ENCODE measurements around the gene FGD6. TPM values are rescaled to one million over a fixed set of nuclear protein-coding genes. Genes with fewer than 3 reads are reported as not detected.

FGD6 gene
- total and polyA plus RNA-seq, 8 donors, result 13.8 to 36.0 (median 16.0) TPM

DNA sequence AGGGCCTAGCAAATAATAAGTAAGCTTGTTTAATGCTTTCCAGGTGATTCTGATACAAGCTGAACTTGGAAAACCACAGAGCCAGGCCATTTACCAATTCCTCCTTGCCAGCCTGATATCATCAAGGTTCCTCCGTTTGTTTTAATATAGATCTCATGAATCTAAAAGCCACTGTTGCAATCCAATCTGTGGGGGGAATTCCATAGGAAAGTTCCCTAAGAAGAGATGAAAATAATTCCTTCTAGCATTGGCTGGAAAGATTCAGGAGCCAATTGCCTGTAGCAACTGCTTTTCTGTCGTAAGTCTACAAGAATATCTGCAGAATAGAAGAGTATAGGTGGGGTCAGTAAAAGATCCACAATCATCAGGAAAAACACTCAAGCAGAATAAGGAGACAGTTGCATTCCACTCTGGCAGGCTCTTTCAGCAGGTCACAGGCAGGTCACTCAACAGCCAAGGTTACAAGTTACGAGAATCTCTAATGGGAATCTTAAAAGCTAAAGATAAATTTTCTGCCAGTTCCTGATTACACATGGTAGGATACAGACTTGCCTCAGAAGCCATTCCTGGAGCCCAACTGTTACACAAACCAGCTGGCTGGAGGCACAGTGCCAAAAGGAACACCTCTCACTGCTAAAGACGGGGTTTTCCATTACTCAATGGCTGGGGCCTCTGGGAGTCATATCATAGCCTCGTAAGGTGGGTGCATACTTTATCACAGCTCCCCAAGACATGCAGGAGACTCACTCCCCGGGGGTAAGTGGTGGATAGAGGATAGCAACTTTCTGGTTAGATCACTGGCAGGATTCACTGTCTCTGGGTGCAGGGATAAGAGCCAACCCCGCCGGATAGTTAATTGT, 43.6 kb downstream of the FGD6 start:
- DNase-seq (peak in 3 of 4 donors; percentile 47 to 67 (median 61)), ATAC-seq (peak; percentile 86)
- no peak overlapping the region for H3K4me3 ChIP-seq
- H3K36me3 ChIP-seq, result peaks cover 0 to 5% of the 10 kb centered on the region in 2 donors
- H3K9me3 ChIP-seq, result no peaks in the 10 kb centered on the region
- TF ChIP-seq, protein P1, sequence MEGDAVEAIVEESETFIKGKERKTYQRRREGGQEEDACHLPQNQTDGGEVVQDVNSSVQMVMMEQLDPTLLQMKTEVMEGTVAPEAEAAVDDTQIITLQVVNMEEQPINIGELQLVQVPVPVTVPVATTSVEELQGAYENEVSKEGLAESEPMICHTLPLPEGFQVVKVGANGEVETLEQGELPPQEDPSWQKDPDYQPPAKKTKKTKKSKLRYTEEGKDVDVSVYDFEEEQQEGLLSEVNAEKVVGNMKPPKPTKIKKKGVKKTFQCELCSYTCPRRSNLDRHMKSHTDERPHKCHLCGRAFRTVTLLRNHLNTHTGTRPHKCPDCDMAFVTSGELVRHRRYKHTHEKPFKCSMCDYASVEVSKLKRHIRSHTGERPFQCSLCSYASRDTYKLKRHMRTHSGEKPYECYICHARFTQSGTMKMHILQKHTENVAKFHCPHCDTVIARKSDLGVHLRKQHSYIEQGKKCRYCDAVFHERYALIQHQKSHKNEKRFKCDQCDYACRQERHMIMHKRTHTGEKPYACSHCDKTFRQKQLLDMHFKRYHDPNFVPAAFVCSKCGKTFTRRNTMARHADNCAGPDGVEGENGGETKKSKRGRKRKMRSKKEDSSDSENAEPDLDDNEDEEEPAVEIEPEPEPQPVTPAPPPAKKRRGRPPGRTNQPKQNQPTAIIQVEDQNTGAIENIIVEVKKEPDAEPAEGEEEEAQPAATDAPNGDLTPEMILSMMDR (IDR thresholded peaks at IDR 0.05), result no peak
- intact Hi-C loops (cut with DNase I), result no loop called here
- H3K27me3 ChIP-seq, result no peaks in the 10 kb centered on the region
- peaks cover 0 to 7% of the 10 kb centered on the region in 2 donors for H3K4me1 ChIP-seq
- H3K27ac ChIP-seq, result peak overlapping the region; percentile 10 to 45

DNA sequence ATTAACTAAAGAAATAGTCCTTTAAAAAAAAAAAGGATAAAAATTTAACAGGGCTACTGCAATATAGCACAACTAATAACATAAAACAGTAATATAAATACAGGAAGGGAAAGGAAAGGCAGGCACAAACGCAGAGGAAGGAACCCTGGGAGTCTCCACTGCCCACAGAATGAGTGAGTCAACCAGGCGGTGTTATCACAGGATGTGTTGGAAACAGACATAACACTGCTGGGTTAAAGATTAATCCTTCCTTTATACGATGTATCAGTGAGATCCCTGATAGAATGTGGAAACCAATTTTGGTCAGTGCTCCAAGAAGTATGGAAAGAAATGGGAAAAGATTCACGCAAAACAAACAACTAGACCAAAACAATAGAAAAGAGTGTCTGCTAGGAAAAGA, 47.9 kb downstream of the FGD6 start:
- H3K27ac ChIP-seq, result peak overlapping the region; percentile 27 to 36
- intact Hi-C loops (cut with DNase I), result no loop called here
- no peaks in the 10 kb centered on the region for H3K9me3 ChIP-seq
- DNase-seq, result no peak
- H3K4me3 ChIP-seq, result no peak overlapping the region
- peak; percentile 58 for ATAC-seq
- no peaks in the 10 kb centered on the region for H3K27me3 ChIP-seq
- H3K36me3 ChIP-seq, result peaks cover 0 to 5% of the 10 kb centered on the region in 2 donors
- TF ChIP-seq, protein P1 (IDR thresholded peaks at IDR 0.05), result no peak
- H3K4me1 ChIP-seq, result peaks cover 0 to 7% of the 10 kb centered on the region in 2 donors

GRCh38 chr12:95168746-95169145, 48.5 kb downstream of the FGD6 start:
- intact Hi-C loops (cut with DNase I), result no loop called here
- ATAC-seq (no peak), DNase-seq (no peak)
- Histone ChIP-seq H3K27me3 (no peaks in the 10 kb centered on the region), H3K4me1 (peaks cover 0 to 7% of the 10 kb centered on the region in 2 donors), H3K4me3 (no peak overlapping the region), H3K9me3 (no peaks in the 10 kb centered on the region), H3K27ac (no peak overlapping the region), H3K36me3 (peaks cover 0 to 5% of the 10 kb centered on the region in 2 donors)
- TF ChIP-seq, protein P1 (IDR thresholded peaks at IDR 0.05), result no peak

DNA sequence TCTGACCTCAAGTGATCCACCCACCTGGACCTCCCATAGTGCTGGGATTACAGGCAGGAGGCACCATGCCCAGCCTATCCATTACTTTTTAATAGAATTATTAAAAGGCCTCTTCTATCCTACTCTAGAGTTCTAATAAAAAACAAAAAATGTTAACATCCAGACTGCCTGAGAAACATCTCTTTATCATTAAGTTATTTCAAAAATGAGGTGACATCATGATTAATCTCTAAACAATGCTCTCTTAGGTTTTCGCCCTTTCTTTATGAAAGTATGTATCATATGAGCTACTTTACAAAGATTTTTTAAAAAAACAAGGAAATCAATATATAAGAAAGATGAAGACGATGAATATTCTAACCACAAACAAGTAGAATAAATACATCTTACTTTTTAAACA, 52.6 kb downstream of the FGD6 start:
- no peak overlapping the region for H3K4me3 ChIP-seq
- DNase-seq (no peak), ATAC-seq (no peak)
- no peaks in the 10 kb centered on the region for H3K9me3 ChIP-seq
- no peak overlapping the region for H3K27ac ChIP-seq
- no peaks in the 10 kb centered on the region for H3K4me1 ChIP-seq
- no peaks in the 10 kb centered on the region for H3K36me3 ChIP-seq
- intact Hi-C loops (cut with DNase I), result no loop called here
- TF ChIP-seq, protein P1 (IDR thresholded peaks at IDR 0.05), result no peak
- H3K27me3 ChIP-seq, result no peaks in the 10 kb centered on the region

DNA sequence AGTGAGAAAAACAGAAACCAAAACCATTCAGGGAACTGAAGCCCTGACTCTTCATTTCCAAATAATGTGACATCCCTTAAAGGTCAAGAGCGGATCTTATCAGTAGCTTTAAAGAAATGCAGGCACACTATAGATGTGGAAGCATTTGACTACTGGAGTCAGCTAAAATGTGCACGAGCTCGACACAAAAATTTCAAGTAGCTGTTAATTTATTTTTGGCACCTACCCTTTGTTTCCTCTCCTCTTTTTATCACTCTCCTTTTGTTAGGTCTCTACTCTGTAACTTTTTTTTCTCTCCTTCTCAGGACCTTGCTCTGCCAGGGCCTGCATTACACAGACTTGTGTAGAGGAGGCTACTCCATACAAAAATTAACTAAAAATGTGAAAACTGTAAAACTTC, 58.3 kb downstream of the FGD6 start:
- Histone ChIP-seq H3K27ac (no peak overlapping the region), H3K36me3 (no peaks in the 10 kb centered on the region), H3K4me3 (no peak overlapping the region), H3K4me1 (peaks cover 0 to 6% of the 10 kb centered on the region in 2 donors), H3K27me3 (no peaks in the 10 kb centered on the region), H3K9me3 (no peaks in the 10 kb centered on the region)
- TF ChIP-seq, protein P1 (IDR thresholded peaks at IDR 0.05), result no peak
- ATAC-seq, result no peak
- intact Hi-C loops (cut with DNase I), result no loop called here
- DNase-seq, result no peak

Measured in left lung (tissue), 10 donors.